Measurements from ENCODE around the gene WNT4.

- TF ChIP-seq, protein P1, sequence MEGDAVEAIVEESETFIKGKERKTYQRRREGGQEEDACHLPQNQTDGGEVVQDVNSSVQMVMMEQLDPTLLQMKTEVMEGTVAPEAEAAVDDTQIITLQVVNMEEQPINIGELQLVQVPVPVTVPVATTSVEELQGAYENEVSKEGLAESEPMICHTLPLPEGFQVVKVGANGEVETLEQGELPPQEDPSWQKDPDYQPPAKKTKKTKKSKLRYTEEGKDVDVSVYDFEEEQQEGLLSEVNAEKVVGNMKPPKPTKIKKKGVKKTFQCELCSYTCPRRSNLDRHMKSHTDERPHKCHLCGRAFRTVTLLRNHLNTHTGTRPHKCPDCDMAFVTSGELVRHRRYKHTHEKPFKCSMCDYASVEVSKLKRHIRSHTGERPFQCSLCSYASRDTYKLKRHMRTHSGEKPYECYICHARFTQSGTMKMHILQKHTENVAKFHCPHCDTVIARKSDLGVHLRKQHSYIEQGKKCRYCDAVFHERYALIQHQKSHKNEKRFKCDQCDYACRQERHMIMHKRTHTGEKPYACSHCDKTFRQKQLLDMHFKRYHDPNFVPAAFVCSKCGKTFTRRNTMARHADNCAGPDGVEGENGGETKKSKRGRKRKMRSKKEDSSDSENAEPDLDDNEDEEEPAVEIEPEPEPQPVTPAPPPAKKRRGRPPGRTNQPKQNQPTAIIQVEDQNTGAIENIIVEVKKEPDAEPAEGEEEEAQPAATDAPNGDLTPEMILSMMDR (IDR thresholded peaks at IDR 0.05) = no peak
- no peak for TF ChIP-seq POLR2A (IDR thresholded peaks at IDR 0.05)
Measured at GRCh38 chr1:22168412-22168973, 25.6 kb upstream of the WNT4 start.
